Measurements from ENCODE around the gene SEL1L3.
A peak's percentile ranks its signal among the peaks of the same experiment; 100 is the strongest.
"Not testable (repeated sequence)": the region's sequence is repeated elsewhere in the genome, so short reads cannot be mapped to it uniquely, and the experiment has no call there.

The SEL1L3 gene

GRCh38 chr4:25862411-25863346 is at the start of gene SEL1L3:
SEL1L3 (minus strand) TSS chr4:25862988; CDS start chr4:25862836, 152 bp downstream.
- peak within 1 kb of the TSS; percentile 51 for H3K4me3 ChIP-seq (ENCODE audit: low read depth, low read length)
- in situ Hi-C loops (cut with HindIII; ENCODE audit: low sequenced_read_pairs), result loop anchor here (5.0 kb wide), 1 partner anchor 60 kb away; no protein-coding TSS in a partner anchor
- DNase-seq (ENCODE audit: low read depth), result no peak
- no peak for TF ChIP-seq CTCF (IDR thresholded peaks at IDR 0.05; ENCODE audit: low read depth, low read length, missing control alignments)

DNA sequence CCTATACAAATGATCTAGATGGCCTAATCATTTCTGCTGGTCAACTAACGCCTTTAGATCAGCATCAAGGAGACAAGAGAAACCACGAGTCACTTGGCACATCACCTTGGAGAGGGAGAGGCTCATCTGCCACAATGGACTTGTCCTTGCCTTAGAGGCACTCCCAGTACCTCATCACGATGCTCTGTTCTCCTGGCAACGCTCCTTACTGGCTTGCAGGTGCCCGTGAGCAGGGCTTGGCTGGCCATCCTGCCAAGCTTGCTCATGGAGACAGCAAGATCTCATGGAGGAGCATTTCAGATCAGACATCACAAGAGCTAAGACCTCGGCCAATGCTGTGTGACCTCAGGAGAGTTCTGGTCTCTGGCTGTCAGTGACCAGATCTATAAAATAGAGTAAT is 48.6 kb upstream of the SEL1L3 start:
- H3K4me3 ChIP-seq (ENCODE audit: low read depth, low read length), result no peak overlapping the region
- no peak for TF ChIP-seq CTCF (IDR thresholded peaks at IDR 0.05; ENCODE audit: low read depth, low read length, missing control alignments)
- no peak for DNase-seq (ENCODE audit: low read depth)
- in situ Hi-C loops (cut with HindIII; ENCODE audit: low sequenced_read_pairs), result no loop called here

DNA sequence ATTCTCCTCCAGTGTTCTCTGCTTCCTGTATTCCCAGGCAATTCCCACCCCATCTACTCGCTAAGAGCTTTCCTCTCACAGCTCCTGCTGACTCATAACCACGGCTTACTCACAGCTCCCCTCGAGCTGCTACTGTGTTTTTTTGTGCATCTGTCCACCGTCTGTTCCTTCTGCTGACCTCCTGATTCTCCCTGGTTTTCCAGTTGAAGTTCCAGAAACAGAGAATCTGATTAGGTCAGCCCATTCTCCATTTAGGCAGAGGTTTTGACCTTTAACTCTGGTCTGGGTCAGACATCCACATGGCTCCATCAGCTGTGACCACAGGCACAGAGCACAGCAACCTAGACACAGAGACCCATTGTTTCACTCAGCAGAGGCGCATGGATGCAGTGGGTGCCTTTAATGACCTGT is 45.7 kb upstream of the SEL1L3 start:
- DNase-seq (ENCODE audit: low read depth), result peak; percentile 91
- TF ChIP-seq CTCF (IDR thresholded peaks at IDR 0.05; ENCODE audit: low read depth, low read length, missing control alignments), result no peak
- in situ Hi-C loops (cut with HindIII; ENCODE audit: low sequenced_read_pairs), result no loop called here

DNA sequence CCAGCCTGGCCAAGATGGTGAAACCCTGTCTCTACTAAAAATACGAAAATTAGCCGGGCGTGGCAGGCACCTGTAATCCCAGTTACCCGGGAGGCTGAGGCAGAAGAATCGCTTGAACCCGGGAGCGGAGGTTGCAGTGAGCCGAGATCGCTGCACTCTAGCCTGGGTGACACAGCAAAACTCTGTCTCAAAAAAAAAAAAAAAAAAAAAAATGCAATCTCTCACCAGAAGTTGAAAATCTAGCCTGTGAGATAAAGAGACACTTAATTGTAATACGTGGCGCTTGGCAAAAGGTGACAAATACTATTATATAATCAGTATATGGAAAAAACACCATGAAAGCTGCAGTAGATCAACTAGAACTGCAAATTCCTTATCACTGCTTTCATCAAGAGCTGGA is 43.3 kb upstream of the SEL1L3 start:
- DNase-seq (ENCODE audit: low read depth); in situ Hi-C loops (cut with HindIII; ENCODE audit: low sequenced_read_pairs); H3K4me3 ChIP-seq (ENCODE audit: low read depth, low read length): not testable (repeated sequence)

More for the DNA sequence above, 45.7 kb upstream of the SEL1L3 start:
- H3K4me3 ChIP-seq (ENCODE audit: low read depth, low read length), result no peak overlapping the region

- DNase-seq (ENCODE audit: low read depth), result no peak
- in situ Hi-C loops (cut with HindIII; ENCODE audit: low sequenced_read_pairs), result no loop called here
- TF ChIP-seq CTCF (IDR thresholded peaks at IDR 0.05; ENCODE audit: low read depth, low read length, missing control alignments), result no peak
- H3K4me3 ChIP-seq (ENCODE audit: low read depth, low read length), result no peak overlapping the region
Measured at GRCh38 chr4:25905371-25905770, 42.6 kb upstream of the SEL1L3 start.

DNA sequence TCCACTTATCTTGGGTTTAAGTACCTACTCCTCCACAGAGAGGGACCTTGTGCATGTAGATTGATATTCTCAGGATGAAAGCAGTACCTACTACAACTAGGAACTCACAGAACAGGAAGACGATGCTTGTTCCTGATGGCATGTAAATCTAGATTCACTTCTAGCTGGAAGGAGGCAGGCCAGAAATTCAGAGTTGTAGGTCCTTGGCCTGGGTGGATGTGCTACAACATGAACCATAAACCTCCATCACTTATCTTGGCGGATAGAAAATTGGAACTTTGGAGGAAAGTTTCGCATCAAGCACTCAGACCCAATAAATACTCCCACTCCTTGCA is 41.9 kb upstream of the SEL1L3 start:
- in situ Hi-C loops (cut with HindIII; ENCODE audit: low sequenced_read_pairs), result no loop called here

More for the DNA sequence above, 41.9 kb upstream of the SEL1L3 start:
- no peak for DNase-seq (ENCODE audit: low read depth)
- H3K4me3 ChIP-seq (ENCODE audit: low read depth, low read length), result no peak overlapping the region
- no peak for TF ChIP-seq CTCF (IDR thresholded peaks at IDR 0.05; ENCODE audit: low read depth, low read length, missing control alignments)

All from astrocyte of the cerebellum (primary cell).